Colonic mucosa (tissue), 4 donors: ENCODE measurements around the gene DUS1L. TPM values are rescaled to one million over a fixed set of nuclear protein-coding genes. Genes with fewer than 3 reads are reported as not detected.

Source experiments
- DNase-seq: peaks from one replicate; pipeline ENCODE4 v3.0.0-alpha.2; 2020
- H3K27ac ChIP-seq: fragments of 200-600 bp; one replicate; pipeline ENCODE4 v1.8.0; 2021
- H3K27me3 ChIP-seq: fragments of 200-600 bp; one replicate; pipeline ENCODE4 v1.8.0; 2021
- H3K36me3 ChIP-seq: fragments of 200-600 bp; one replicate; pipeline ENCODE4 v1.8.0; 2021
- H3K4me1 ChIP-seq: fragments of 200-600 bp; one replicate; pipeline ENCODE4 v1.8.0; 2021; ENCODE audit warnings: mild to moderate bottlenecking
- H3K4me3 ChIP-seq: fragments of 200-600 bp; one replicate; pipeline ENCODE4 v1.8.0; 2021
- H3K9ac ChIP-seq, 2 donors: one replicate each; pipeline ENCODE4 v1.7.0; 2013; ENCODE audit warnings: control low read depth in 2 of 2, low read depth in 2 of 2, low read length in 2 of 2
- H3K9me3 ChIP-seq: fragments of 200-600 bp; one replicate; pipeline ENCODE4 v1.8.0; 2021
- intact Hi-C: fragments of 100-400 bp; cut with DNase I; formaldehyde crosslinking; loops from one replicate; pipeline ENCODE4 v1.14.1; 2022
- total RNA-seq, 2 donors: library from RNA; stranded (reverse); fragmentation: NEBNext Ultra II Directional in 1 of 2; extraction: Animal tissue kit (Norgen Biotek cat#: 25700) in 1 of 2; gene quantifications; one replicate each; pipeline ENCODE4 v1.2.1, GENCODE V29; 2021
- TF ChIP-seq, protein P1 (sequence below): fragments of 200-600 bp; IDR thresholded peaks from one replicate; pipeline ENCODE4 v1.8.0; 2022; ENCODE audit warnings: antibody characterized with exemption, mild to moderate bottlenecking
- donor health status: healthy.
- donor health status: DM: no; HTN: no; CAD: no.
- donor health status: DM: no; HTN: no; CAD: no.

Gene DUS1L
- total RNA-seq, 2 donors from 2014 or later = 113 to 253 TPM

DNA sequence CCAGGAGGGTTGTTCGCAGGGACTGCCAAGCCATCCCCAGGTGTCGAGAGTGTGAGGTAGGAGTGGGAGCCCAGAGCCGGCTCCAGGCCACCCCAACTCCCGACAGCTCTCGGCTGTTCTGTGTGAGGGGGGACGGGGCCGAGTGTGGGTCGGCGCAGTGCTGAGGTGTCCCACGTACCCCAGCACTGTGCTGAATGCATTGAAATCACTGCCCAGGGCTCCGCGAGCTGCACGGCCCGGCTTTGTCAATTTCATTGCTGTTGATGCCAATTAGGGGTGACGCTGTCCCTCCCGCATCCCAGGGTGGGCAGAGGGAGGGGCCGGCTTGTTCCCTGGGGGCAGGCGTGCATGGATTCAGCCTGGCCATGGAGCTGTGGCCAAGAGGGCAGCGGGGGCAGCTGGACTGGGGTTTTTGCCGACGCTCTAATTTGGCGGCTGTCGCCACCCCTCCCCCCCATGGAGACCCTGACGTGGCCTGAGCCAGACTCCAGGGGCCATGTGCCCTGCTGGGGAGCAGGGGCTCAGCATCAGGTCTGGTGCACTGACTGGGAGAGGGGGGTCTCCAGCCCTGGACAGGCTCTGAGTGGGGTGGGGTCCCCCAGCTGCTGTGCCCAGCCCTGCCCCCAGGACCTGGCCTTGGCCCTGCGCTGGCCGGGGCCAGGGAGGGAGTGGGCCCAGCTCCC is 57.2 kb downstream of the DUS1L start:
- TF ChIP-seq, protein P1, sequence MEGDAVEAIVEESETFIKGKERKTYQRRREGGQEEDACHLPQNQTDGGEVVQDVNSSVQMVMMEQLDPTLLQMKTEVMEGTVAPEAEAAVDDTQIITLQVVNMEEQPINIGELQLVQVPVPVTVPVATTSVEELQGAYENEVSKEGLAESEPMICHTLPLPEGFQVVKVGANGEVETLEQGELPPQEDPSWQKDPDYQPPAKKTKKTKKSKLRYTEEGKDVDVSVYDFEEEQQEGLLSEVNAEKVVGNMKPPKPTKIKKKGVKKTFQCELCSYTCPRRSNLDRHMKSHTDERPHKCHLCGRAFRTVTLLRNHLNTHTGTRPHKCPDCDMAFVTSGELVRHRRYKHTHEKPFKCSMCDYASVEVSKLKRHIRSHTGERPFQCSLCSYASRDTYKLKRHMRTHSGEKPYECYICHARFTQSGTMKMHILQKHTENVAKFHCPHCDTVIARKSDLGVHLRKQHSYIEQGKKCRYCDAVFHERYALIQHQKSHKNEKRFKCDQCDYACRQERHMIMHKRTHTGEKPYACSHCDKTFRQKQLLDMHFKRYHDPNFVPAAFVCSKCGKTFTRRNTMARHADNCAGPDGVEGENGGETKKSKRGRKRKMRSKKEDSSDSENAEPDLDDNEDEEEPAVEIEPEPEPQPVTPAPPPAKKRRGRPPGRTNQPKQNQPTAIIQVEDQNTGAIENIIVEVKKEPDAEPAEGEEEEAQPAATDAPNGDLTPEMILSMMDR = no peak
- no peak for DNase-seq
- Histone ChIP-seq H3K4me3 (no peak overlapping the region), H3K36me3 (no peaks in the 10 kb centered on the region), H3K9me3 (no peaks in the 10 kb centered on the region), H3K27ac (no peak overlapping the region), H3K4me1 (no peaks in the 10 kb centered on the region), H3K27me3 (no peaks in the 10 kb centered on the region), H3K9ac (no peak overlapping the region)
- intact Hi-C loops = no loop called here

Other genes starting within 250 kb of the DUS1L start
- gene MCRIP1, start 232.5 kb downstream of the DUS1L start, total RNA-seq = 10 to 100 TPM; 25.9 to 26.2 TPM
- not detected for gene PPP1R27, start 230.8 kb downstream of the DUS1L start, total RNA-seq
- 1,000 to 10,000 TPM in 1 of 2 donors, 100 to 1,000 TPM in 1; 719 to 1,051 TPM for gene P4HB, start 205.3 kb downstream of the DUS1L start, total RNA-seq
- 100 to 1,000 TPM; 407 to 546 TPM for gene ARHGDIA, start 194.5 kb downstream of the DUS1L start, total RNA-seq
- gene ALYREF, start 174.2 kb downstream of the DUS1L start, total RNA-seq = 100 to 1,000 TPM in 1 of 2 donors, 10 to 100 TPM in 1; 66.6 to 191 TPM
- gene ANAPC11, start 174.1 kb downstream of the DUS1L start, total RNA-seq = 100 to 1,000 TPM; 106 to 174 TPM
- gene NPB, start 163.6 kb downstream of the DUS1L start, total RNA-seq = under 1 TPM in 1 of 2 donors, not detected in 1; 0.22 TPM
- gene PCYT2, start 154.4 kb downstream of the DUS1L start, total RNA-seq = 10 to 100 TPM; 47.5 to 71.6 TPM
- 10 to 100 TPM; 43.3 to 81.9 TPM for gene SIRT7, start 147.6 kb downstream of the DUS1L start, total RNA-seq
- gene MAFG, start 138.1 kb downstream of the DUS1L start, total RNA-seq = 10 to 100 TPM; 16.0 to 20.4 TPM
- 100 to 1,000 TPM in 1 of 2 donors, 10 to 100 TPM in 1; 56.5 to 131 TPM for gene PYCR1, start 128.5 kb downstream of the DUS1L start, total RNA-seq
- under 1 TPM in 1 of 2 donors, not detected in 1; 0.27 TPM for gene MYADML2, start 118.6 kb downstream of the DUS1L start, total RNA-seq
- under 1 TPM in 1 of 2 donors, not detected in 1; 0.57 TPM for gene NOTUM, start 104.6 kb downstream of the DUS1L start, total RNA-seq
- gene ASPSCR1, start 88.2 kb downstream of the DUS1L start, total RNA-seq = 10 to 100 TPM; 21.7 to 43.0 TPM
- gene CENPX, start 42.9 kb downstream of the DUS1L start, total RNA-seq = 100 to 1,000 TPM in 1 of 2 donors, 10 to 100 TPM in 1; 91.1 to 238 TPM
- 10 to 100 TPM; 16.6 to 60.0 TPM for gene LRRC45, start 42.5 kb downstream of the DUS1L start, total RNA-seq
- 10 to 100 TPM in 1 of 2 donors, 1 to 10 TPM in 1; 7.0 to 16.6 TPM for gene RAC3, start 34.1 kb downstream of the DUS1L start, total RNA-seq
- 100 to 1,000 TPM; 115 to 183 TPM for gene DCXR, start 28.1 kb downstream of the DUS1L start, total RNA-seq
- 10 to 100 TPM; 30.6 to 32.1 TPM for gene RFNG, start 14.0 kb downstream of the DUS1L start, total RNA-seq
- gene GPS1, start 13.9 kb downstream of the DUS1L start, total RNA-seq = 100 to 1,000 TPM in 1 of 2 donors, 10 to 100 TPM in 1; 70.8 to 129 TPM
- gene FASN, start 32.4 kb upstream of the DUS1L start, total RNA-seq = 100 to 1,000 TPM; 168 to 198 TPM
- 10 to 100 TPM; 24.5 to 46.1 TPM for gene CCDC57, start 147.0 kb upstream of the DUS1L start, total RNA-seq
- 100 to 1,000 TPM; 148 to 298 TPM for gene SLC16A3, start 163.2 kb upstream of the DUS1L start, total RNA-seq
- gene CSNK1D, start 207.9 kb upstream of the DUS1L start, total RNA-seq = 100 to 1,000 TPM; 136 to 138 TPM